A673 (cell line): ENCODE results near the gene UBA1.

Experiments used
- EZH2 ChIP-seq: fragments of 200-600 bp; sonication (generic); IDR thresholded peaks from 2 replicates; pipeline ENCODE4 v1.6.1; 2017; ENCODE audit warnings: borderline replicate concordance, low read depth, mild to moderate bottlenecking, mixed read lengths, antibody characterized with exemption, low read length; ENCODE audit not compliant: poor library complexity, severe bottlenecking
- TF ChIP-seq, protein P1 (sequence below): fragments of 300-800, 200-600 bp; sonication (generic); conservative IDR thresholded peaks from 2 replicates; pipeline ENCODE4 v1.5.1; 2017; ENCODE audit warnings: low read depth, mild to moderate bottlenecking, antibody characterized with exemption, low read length, moderate library complexity, mixed read lengths

DNA sequence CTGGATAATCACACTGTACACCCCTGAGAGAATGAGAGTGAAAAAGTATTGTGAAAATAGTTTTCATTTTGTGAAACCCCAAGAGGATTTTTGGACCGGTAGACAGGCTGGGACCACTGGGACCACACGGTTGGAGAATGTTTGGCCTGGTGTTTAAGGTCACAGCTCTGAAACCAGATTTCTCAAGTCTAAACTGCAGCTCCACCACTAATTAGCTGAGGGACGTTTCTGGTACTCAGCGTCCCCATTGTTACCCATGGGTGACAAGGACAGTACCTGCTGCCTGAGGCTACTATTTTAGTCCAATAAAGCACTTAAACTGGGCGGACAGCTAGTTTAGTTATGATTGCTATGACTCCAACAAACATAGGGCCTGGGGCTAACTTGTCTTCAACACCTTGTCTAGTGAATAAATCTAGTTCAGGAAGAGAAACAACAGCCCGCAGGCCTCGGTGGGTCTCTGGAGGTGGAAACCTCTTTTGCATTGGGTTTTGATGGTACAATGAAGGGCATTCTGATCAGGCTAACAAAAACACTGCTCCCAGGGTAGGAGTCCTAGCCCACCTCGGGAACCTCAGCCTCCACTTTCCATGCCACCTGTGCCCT lies 38.7 kb downstream of the UBA1 start:
- no peak for TF ChIP-seq EZH2
- TF ChIP-seq, protein P1, sequence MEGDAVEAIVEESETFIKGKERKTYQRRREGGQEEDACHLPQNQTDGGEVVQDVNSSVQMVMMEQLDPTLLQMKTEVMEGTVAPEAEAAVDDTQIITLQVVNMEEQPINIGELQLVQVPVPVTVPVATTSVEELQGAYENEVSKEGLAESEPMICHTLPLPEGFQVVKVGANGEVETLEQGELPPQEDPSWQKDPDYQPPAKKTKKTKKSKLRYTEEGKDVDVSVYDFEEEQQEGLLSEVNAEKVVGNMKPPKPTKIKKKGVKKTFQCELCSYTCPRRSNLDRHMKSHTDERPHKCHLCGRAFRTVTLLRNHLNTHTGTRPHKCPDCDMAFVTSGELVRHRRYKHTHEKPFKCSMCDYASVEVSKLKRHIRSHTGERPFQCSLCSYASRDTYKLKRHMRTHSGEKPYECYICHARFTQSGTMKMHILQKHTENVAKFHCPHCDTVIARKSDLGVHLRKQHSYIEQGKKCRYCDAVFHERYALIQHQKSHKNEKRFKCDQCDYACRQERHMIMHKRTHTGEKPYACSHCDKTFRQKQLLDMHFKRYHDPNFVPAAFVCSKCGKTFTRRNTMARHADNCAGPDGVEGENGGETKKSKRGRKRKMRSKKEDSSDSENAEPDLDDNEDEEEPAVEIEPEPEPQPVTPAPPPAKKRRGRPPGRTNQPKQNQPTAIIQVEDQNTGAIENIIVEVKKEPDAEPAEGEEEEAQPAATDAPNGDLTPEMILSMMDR: no peak
